ENCODE measurements around the gene DOK7. TPM values are rescaled to one million over a fixed set of nuclear protein-coding genes. Genes with fewer than 3 reads are reported as not detected.

The DOK7 gene
- total and polyA plus RNA-seq, 2 donors (not counting 3 experiments of a cell fraction or from before 2014, with no cell fraction given) = not detected

DNA sequence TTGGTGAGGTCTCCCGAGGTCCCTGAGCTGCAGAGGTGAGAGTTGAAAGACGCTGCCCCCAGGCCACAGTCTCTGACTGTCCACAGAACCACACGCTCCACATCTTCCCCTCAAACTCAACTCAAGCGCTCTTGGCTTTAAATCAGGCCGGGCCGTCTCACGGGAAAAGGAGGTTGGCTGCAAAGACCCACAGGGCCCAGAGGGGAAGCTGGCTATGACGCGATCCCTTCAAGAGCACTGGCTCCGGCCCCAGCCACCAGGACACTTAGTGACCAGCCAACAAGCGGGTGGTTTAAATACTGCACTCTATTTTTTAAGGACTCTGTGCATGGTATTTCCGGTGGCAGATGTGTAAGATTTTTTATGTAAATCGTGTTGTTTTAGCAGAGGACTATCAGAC lies 49.2 kb downstream of the DOK7 start:
- no peak overlapping the region for H3K27ac ChIP-seq (ENCODE audit: insufficient read depth, low read depth, low read length)
- H3K79me2 ChIP-seq (ENCODE audit: control insufficient read depth, insufficient read depth, low read length) = no peaks in the 10 kb centered on the region
- H4K20me1 ChIP-seq (replicated peaks; ENCODE audit: control insufficient read depth, extremely low read depth, insufficient read depth, low read length) = no peaks in the 10 kb centered on the region
- TF ChIP-seq MYC (IDR thresholded peaks at IDR 0.05; ENCODE audit: low read depth, low read length) (no peak), EZH2 (IDR thresholded peaks at IDR 0.05; ENCODE audit: borderline replicate concordance, low read depth, low read length, severe bottlenecking) (no peak), JUN (IDR thresholded peaks at IDR 0.05; ENCODE audit: borderline replicate concordance, insufficient read depth, insufficient read length, low read depth) (no peak), GATA2 (IDR thresholded peaks at IDR 0.05; ENCODE audit: insufficient read depth, insufficient read length, low read depth, low read length) (no peak), FOS (IDR thresholded peaks at IDR 0.05; ENCODE audit: borderline replicate concordance, insufficient read depth, low read length) (no peak), POLR2A (IDR thresholded peaks at IDR 0.05; ENCODE audit: low read depth, low read length) (no peak), POLR2AphosphoS5 (IDR thresholded peaks at IDR 0.05; ENCODE audit: insufficient read depth, low read depth, low read length) (no peak)
- TF ChIP-seq, protein P1, sequence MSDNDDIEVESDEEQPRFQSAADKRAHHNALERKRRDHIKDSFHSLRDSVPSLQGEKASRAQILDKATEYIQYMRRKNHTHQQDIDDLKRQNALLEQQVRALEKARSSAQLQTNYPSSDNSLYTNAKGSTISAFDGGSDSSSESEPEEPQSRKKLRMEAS (IDR thresholded peaks at IDR 0.05; ENCODE audit: insufficient read depth, insufficient read length) = no peak
- TF ChIP-seq, protein P2, sequence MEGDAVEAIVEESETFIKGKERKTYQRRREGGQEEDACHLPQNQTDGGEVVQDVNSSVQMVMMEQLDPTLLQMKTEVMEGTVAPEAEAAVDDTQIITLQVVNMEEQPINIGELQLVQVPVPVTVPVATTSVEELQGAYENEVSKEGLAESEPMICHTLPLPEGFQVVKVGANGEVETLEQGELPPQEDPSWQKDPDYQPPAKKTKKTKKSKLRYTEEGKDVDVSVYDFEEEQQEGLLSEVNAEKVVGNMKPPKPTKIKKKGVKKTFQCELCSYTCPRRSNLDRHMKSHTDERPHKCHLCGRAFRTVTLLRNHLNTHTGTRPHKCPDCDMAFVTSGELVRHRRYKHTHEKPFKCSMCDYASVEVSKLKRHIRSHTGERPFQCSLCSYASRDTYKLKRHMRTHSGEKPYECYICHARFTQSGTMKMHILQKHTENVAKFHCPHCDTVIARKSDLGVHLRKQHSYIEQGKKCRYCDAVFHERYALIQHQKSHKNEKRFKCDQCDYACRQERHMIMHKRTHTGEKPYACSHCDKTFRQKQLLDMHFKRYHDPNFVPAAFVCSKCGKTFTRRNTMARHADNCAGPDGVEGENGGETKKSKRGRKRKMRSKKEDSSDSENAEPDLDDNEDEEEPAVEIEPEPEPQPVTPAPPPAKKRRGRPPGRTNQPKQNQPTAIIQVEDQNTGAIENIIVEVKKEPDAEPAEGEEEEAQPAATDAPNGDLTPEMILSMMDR (IDR thresholded peaks at IDR 0.05; ENCODE audit: extremely low read depth in 1 of 2, insufficient read depth in 1 of 2, low read depth in 1 of 2, low read length in 2 of 2) = no peak
- CTCF ChIA-PET = interaction anchor here (1.0 kb wide), 1 partner anchor 31 kb away, joined by 3 read pairs; no protein-coding TSS in a partner anchor
- no peak overlapping the region for H3K4me3 ChIP-seq (replicated peaks in 1 of 3; ENCODE audit: insufficient read depth in 1 of 3, low read depth in 1 of 3, low read length in 3 of 3)
- H3K9ac ChIP-seq (replicated peaks; ENCODE audit: extremely low read depth, insufficient read depth, low read length) = no peak overlapping the region
- peaks cover 13 to 47% of the 10 kb centered on the region in 2 experiments for H3K36me3 ChIP-seq (ENCODE audit: control insufficient read depth in 2 of 2, extremely low read depth in 1 of 2, insufficient read depth in 2 of 2, low read length in 2 of 2)
- intact Hi-C loops (cut with micrococcal nuclease) = no loop called here
- DNase-seq (ENCODE audit: low read depth, low spot score) (no peak), FAIRE-seq (no peak)
- BruUV-seq (replicated peaks) = no TSS peak
- no peak overlapping the region for H3K4me2 ChIP-seq (ENCODE audit: insufficient read depth, low read length)
- dilution Hi-C loops (cut with MboI; ENCODE audit: extremely low pct_ligation_motif_present, low sequenced_read_pairs) = no loop called here
- no peaks in the 10 kb centered on the region for H3K4me1 ChIP-seq (ENCODE audit: control insufficient read depth, extremely low read depth, insufficient read depth, low read length)
- no peaks in the 10 kb centered on the region for H3K9me1 ChIP-seq (replicated peaks; ENCODE audit: control insufficient read depth, extremely low read depth, insufficient read depth, low read length)
- POLR2A ChIA-PET = no interaction called here
- no peaks in the 10 kb centered on the region for H3K27me3 ChIP-seq (ENCODE audit: control insufficient read depth in 2 of 2, insufficient read depth in 2 of 2, low read length in 2 of 2)
- no peak overlapping the region for H2AFZ ChIP-seq (ENCODE audit: low read depth, low read length)
- no peaks in the 10 kb centered on the region for H3K9me3 ChIP-seq (replicated peaks; ENCODE audit: control insufficient read depth, insufficient read depth, low read length)

Data from endothelial cell of umbilical vein (primary cell).